Gastrocnemius medialis (tissue), 4 donors: ENCODE measurements around the gene VEZF1. TPM values are rescaled to one million over a fixed set of nuclear protein-coding genes. Genes with fewer than 3 reads are reported as not detected.

ENCODE experiments used
- ATAC-seq, 2 donors: fragments of 150-250 bp; one replicate each; pipeline ENCODE4 v1.9.1; 2016
- DNase-seq, 2 donors: peaks; one replicate each; pipeline ENCODE4 v3.0.0-alpha.2; 2019
- H3K27ac ChIP-seq, 4 donors: fragments of 200-600 bp; sonication (generic); 1 replicate in 1 of 4; 2 replicates in 3 of 4; pipeline ENCODE4 v1.5.1; 2016 to 2018; ENCODE audit warnings: mild to moderate bottlenecking in 2 of 4, moderate library complexity in 1 of 4
- H3K27me3 ChIP-seq, 3 donors: fragments of 200-600 bp; sonication (generic) in 2 of 3; 1 replicate in 1 of 3; 2 replicates in 2 of 3; pipeline versions ENCODE4 v1.5.1 to v1.6.0; 2016 to 2019; ENCODE audit warnings: mild to moderate bottlenecking in 1 of 3, moderate library complexity in 1 of 3
- H3K36me3 ChIP-seq, 2 donors: fragments of 200-600 bp; sonication (generic) in 1 of 2; one replicate each; pipeline ENCODE4 v1.5.1; 2017 to 2018
- H3K4me1 ChIP-seq, 2 donors: fragments of 200-600 bp; sonication (generic) in 1 of 2; one replicate each; pipeline ENCODE4 v1.5.1; 2016 to 2017; ENCODE audit warnings: mild to moderate bottlenecking in 2 of 2
- H3K4me3 ChIP-seq, 4 donors: fragments of 200-600 bp; sonication (generic) in 3 of 4; 1 replicate in 1 of 4; 2 replicates in 3 of 4; pipeline ENCODE4 v1.5.1; 2016 to 2019; ENCODE audit warnings: mild to moderate bottlenecking in 2 of 4
- H3K9me3 ChIP-seq, 3 donors: fragments of 200-600 bp; sonication (generic) in 2 of 3; 1 replicate in 1 of 3; 2 replicates in 2 of 3; pipeline ENCODE4 v1.5.1; 2016 to 2019
- POLR2A ChIP-seq, 2 donors: fragments of 450-650 bp; IDR thresholded peaks; one replicate each; pipeline ENCODE4 v1.6.1; 2017; ENCODE audit warnings: antibody characterized with exemption in 2 of 2, mild to moderate bottlenecking in 2 of 2, moderate library complexity in 2 of 2
- in situ Hi-C, 4 donors: fragments of 200-750 bp; cut with MboI; loops; one replicate each; pipeline versions ENCODE4 v1.15.0 to v1.8.0; 2017; ENCODE audit warnings: low sequenced_read_pairs in 4 of 4
- intact Hi-C: fragments of 100-400 bp; cut with DNase I; formaldehyde crosslinking; loops from one replicate; pipeline ENCODE4 v1.15.1; 2023; ENCODE audit warnings: low total_unique reads
- total RNA-seq, 4 donors: library from RNA; depleted of rRNA; stranded (reverse); fragments of >200 nt; gene quantifications; one replicate each; pipeline versions ENCODE4 v1.1.0 to v1.2.3, GENCODE V29; 2016
- TF ChIP-seq, protein P1 (sequence below), 5 experiments: fragments of 450-650 bp in 3 of 5; fragments of 200-600 bp in 2 of 5; sonication (generic) in 2 of 5; IDR thresholded peaks in 4 of 5; conservative IDR thresholded peaks in 1 of 5; 1 replicate in 4 of 5; 2 replicates in 1 of 5; pipeline ENCODE4 v1.5.1; 2016 to 2019; ENCODE audit warnings: antibody characterized with exemption in 5 of 5, mild to moderate bottlenecking in 3 of 5, moderate library complexity in 3 of 5

VEZF1 gene
- total RNA-seq, 4 donors from 2014 or later = 99.9 to 137 (median 106) TPM

DNA sequence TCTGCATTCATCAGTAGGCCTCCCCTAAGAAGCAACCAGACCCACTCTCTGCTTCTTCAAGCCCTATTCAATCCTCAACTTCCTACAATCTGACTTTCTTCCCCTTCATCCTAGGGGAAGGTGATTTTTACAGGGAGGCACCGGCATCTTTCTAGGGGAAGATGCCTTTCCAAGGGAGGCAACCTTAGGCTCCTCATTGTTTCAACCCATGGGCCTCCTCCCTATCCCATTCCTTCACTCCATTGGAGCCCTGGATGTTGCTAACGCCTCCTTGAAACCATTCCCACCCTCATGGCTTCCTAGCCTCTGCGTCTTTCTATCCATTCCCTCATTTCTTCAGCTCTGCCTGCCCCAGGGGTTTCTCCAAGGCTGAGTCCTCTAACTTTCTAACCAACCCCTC, 30.2 kb downstream of the VEZF1 start:
- intact Hi-C loops (no loop called here), in situ Hi-C loops (no loop called here)
- DNase-seq (no peak), ATAC-seq (no peak)
- Histone ChIP-seq H3K27me3 (no peaks in the 10 kb centered on the region), H3K9me3 (no peaks in the 10 kb centered on the region), H3K4me1 (peaks cover 30 to 34% of the 10 kb centered on the region in 2 donors), H3K4me3 (no peak overlapping the region), H3K27ac (no peak overlapping the region), H3K36me3 (no peaks in the 10 kb centered on the region)
- TF ChIP-seq POLR2A (IDR thresholded peaks at IDR 0.05) = no peak
- TF ChIP-seq, protein P1, sequence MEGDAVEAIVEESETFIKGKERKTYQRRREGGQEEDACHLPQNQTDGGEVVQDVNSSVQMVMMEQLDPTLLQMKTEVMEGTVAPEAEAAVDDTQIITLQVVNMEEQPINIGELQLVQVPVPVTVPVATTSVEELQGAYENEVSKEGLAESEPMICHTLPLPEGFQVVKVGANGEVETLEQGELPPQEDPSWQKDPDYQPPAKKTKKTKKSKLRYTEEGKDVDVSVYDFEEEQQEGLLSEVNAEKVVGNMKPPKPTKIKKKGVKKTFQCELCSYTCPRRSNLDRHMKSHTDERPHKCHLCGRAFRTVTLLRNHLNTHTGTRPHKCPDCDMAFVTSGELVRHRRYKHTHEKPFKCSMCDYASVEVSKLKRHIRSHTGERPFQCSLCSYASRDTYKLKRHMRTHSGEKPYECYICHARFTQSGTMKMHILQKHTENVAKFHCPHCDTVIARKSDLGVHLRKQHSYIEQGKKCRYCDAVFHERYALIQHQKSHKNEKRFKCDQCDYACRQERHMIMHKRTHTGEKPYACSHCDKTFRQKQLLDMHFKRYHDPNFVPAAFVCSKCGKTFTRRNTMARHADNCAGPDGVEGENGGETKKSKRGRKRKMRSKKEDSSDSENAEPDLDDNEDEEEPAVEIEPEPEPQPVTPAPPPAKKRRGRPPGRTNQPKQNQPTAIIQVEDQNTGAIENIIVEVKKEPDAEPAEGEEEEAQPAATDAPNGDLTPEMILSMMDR (IDR thresholded peaks at IDR 0.05 in 4 of 5, conservative IDR thresholded peaks at IDR 0.05 in 1 of 5) = no peak

- intact Hi-C loops (no loop called here), in situ Hi-C loops (no loop called here)
- no peaks in the 10 kb centered on the region for H3K27me3 ChIP-seq
- ATAC-seq = no peak
- peaks cover 36 to 40% of the 10 kb centered on the region in 2 donors for H3K4me1 ChIP-seq
- no peak for TF ChIP-seq POLR2A (IDR thresholded peaks at IDR 0.05)
- TF ChIP-seq, protein P1 (IDR thresholded peaks at IDR 0.05 in 4 of 5, conservative IDR thresholded peaks at IDR 0.05 in 1 of 5) = no peak
- no peak overlapping the region for H3K4me3 ChIP-seq
- no peaks in the 10 kb centered on the region for H3K36me3 ChIP-seq
- peak overlapping the region in 3 of 4 donors; percentile 25 to 83 (median 29) for H3K27ac ChIP-seq
- no peak for DNase-seq
- H3K9me3 ChIP-seq = no peaks in the 10 kb centered on the region
Measured at GRCh38 chr17:57957120-57957850, 30.8 kb downstream of the VEZF1 start.

DNA sequence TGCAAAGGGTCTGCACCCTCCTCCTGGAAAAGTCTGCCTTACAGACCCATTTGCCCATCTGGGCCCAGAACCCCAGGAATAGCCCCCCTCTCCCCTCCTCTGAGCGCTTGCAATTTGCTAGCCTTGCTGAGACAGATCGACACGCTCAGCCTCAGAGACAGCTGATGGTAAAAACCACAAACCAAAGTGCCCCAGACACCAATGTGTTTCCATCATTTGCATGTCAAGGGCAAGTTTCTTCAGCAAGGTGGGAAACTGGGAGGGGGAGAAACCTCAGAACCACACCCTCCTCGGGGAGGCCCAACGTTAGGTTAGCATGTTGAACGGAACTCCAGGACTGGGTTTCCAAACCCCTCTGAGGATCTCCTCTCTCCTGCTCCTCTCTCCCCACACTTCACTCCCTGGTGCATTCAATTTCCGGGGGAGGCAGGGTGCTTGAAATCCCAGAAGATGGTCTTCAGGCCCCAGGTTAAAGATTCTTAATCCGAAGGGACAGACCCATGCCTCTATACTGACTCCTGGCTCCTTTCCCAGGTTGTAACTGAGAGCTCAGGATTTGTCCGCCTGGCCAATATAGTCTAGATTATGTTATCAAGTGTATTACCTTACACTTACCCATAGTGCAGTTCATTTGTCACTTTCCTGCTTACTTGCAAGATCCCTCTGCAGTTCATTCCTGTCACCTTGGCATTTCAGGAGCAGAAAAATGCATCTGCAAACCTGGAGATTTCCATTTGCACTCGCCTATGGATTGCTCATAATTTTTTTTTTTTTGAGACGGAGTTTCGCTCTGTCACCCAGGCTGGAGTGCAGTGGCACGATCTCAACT, 31.5 kb downstream of the VEZF1 start:
- Histone ChIP-seq H3K36me3 (no peaks in the 10 kb centered on the region), H3K4me3 (no peak overlapping the region), H3K4me1 (peaks cover 42 to 48% of the 10 kb centered on the region in 2 donors), H3K27me3 (no peaks in the 10 kb centered on the region), H3K9me3 (no peaks in the 10 kb centered on the region), H3K27ac (peak overlapping the region; percentile 82 to 90 (median 86))
- DNase-seq (no peak), ATAC-seq (no peak)
- intact Hi-C loops = no loop called here
- no peak for TF ChIP-seq POLR2A (IDR thresholded peaks at IDR 0.05)
- TF ChIP-seq, protein P1 (IDR thresholded peaks at IDR 0.05 in 4 of 5, conservative IDR thresholded peaks at IDR 0.05 in 1 of 5) = no peak
- in situ Hi-C loops = no loop called here

- intact Hi-C loops = loop anchor here (2.0 kb wide), 1 partner anchor 31 kb away; no protein-coding TSS in a partner anchor
- peak in 1 of 2 donors; percentile 50 for TF ChIP-seq POLR2A (IDR thresholded peaks at IDR 0.05)
- TF ChIP-seq, protein P1 (IDR thresholded peaks at IDR 0.05 in 4 of 5, conservative IDR thresholded peaks at IDR 0.05 in 1 of 5) = peak in 4 of 5 experiments; percentile 34 to 64 (median 38)
- peak; percentile 69 to 76 for ATAC-seq
- Histone ChIP-seq H3K36me3 (no peaks in the 10 kb centered on the region), H3K27me3 (no peaks in the 10 kb centered on the region), H3K4me3 (peak within 1 kb of the TSS; percentile 64 to 88 (median 78)), H3K27ac (peak within 1 kb of the TSS; percentile 82 to 99 (median 98)), H3K4me1 (peaks cover 54 to 58% of the 10 kb centered on the region in 2 donors), H3K9me3 (no peaks in the 10 kb centered on the region)
- in situ Hi-C loops = no loop called here
- peak; percentile 72 to 79 for DNase-seq
Measured at GRCh38 chr17:57955183-57955931, 32.7 kb downstream of the VEZF1 start, which contains the start of gene CUEDC1. TSS of gene CUEDC1 (minus strand) at chr17:57955412. CDS start at chr17:57885564, 69,848 bp downstream.
